OCI-LY3 (cell line): ENCODE measurements around the gene SNX25.
A peak's percentile ranks its signal among the peaks of the same experiment; 100 is the strongest.
"Not testable (repeated sequence)": the region's sequence is repeated elsewhere in the genome, so short reads cannot be mapped to it uniquely, and the experiment has no call there.

Experiments
- H2AFZ ChIP-seq: fragments of 200-600, 300-600 bp; shearing (Covaris generic); 2 replicates; pipeline ENCODE4 v1.6.0; 2014; ENCODE audit warnings: antibody characterized with exemption, low read depth, low read length
- H3K27ac ChIP-seq: fragments of 200-600, 300-600 bp; sonication (generic); 2 replicates; pipeline ENCODE4 v1.5.1; 2014; ENCODE audit warnings: mild to moderate bottlenecking, low read length, moderate library complexity, mixed read lengths
- H3K27me3 ChIP-seq: fragments of 200-600, 300-600 bp; sonication (generic); 2 replicates; pipeline ENCODE4 v1.6.1; 2014; ENCODE audit warnings: low read depth, low read length, mixed read lengths
- H3K36me3 ChIP-seq: fragments of 200-600, 300-600 bp; sonication (generic); replicated peaks from 2 replicates; pipeline ENCODE3; 2014; ENCODE audit warnings: low read depth, low read length, mixed read lengths
- H3K4me1 ChIP-seq: fragments of 300-600, 200-600 bp; sonication (generic); 2 replicates; pipeline ENCODE4 v1.6.1; 2014; ENCODE audit warnings: low read length, mixed read lengths
- H3K4me2 ChIP-seq: fragments of 200-600, 300-600 bp; sonication (generic); 2 replicates; pipeline ENCODE4 v1.6.1; 2014; ENCODE audit warnings: low read length, mixed read lengths
- H3K4me3 ChIP-seq: fragments of 300-600, 200-600 bp; sonication (generic); 2 replicates; pipeline ENCODE4 v1.5.1; 2014; ENCODE audit warnings: antibody characterized with exemption, mild to moderate bottlenecking, low read length, moderate library complexity
- H3K79me2 ChIP-seq: fragments of 300-600, 200-600 bp; shearing (Covaris generic); 2 replicates; pipeline ENCODE4 v1.6.1; 2014; ENCODE audit warnings: mild to moderate bottlenecking, low read length, mixed read lengths
- H3K9ac ChIP-seq: fragments of 300-600, 200-600 bp; shearing (Covaris generic); 2 replicates; pipeline ENCODE4 v1.6.0; 2014; ENCODE audit warnings: mild to moderate bottlenecking, low read length, moderate library complexity
- H3K9me3 ChIP-seq: fragments of 200-600, 300-600 bp; shearing (Covaris generic); 2 replicates; pipeline ENCODE4 v1.6.1; 2014; ENCODE audit warnings: low read length, mixed read lengths; ENCODE audit not compliant: insufficient read depth
- H4K20me1 ChIP-seq: fragments of 200-600, 300-600 bp; sonication (generic); 2 replicates; pipeline ENCODE4 v1.6.1; 2016; ENCODE audit warnings: low read length, mixed read lengths; ENCODE audit not compliant: insufficient read depth
- CTCF ChIP-seq: fragments of 200-600, 300-600 bp; sonication (generic); IDR thresholded peaks from 2 replicates; pipeline ENCODE4 v1.5.1; 2014; ENCODE audit warnings: antibody characterized with exemption, low read length, low read depth
- EZH2phosphoT487 ChIP-seq: fragments of 200-600 bp; shearing (Covaris generic); IDR thresholded peaks from 2 replicates; pipeline ENCODE4 v1.6.1; 2018; ENCODE audit warnings: antibody characterized with exemption, mixed run types, low read depth

SNX25 gene

GRCh38 chr4:185196437-185196836 is 13.0 kb upstream of the SNX25 start:
- Histone ChIP-seq H3K27me3 (no peaks in the 10 kb centered on the region), H4K20me1 (no peaks in the 10 kb centered on the region), H2AFZ (no peak overlapping the region), H3K4me3 (no peak overlapping the region), H3K4me2 (no peak overlapping the region), H3K4me1 (peaks cover 5% of the 10 kb centered on the region), H3K79me2 (peaks cover 31% of the 10 kb centered on the region), H3K36me3 (no peaks in the 10 kb centered on the region), H3K9ac (no peak overlapping the region), H3K9me3 (no peaks in the 10 kb centered on the region), H3K27ac (no peak overlapping the region)
- TF ChIP-seq EZH2phosphoT487 (no peak), CTCF (no peak)

- not testable (repeated sequence) for H3K9me3 ChIP-seq, H3K9ac ChIP-seq, H3K27ac ChIP-seq, H3K4me2 ChIP-seq, H3K4me3 ChIP-seq, H3K27me3 ChIP-seq, H2AFZ ChIP-seq, H3K36me3 ChIP-seq, H4K20me1 ChIP-seq
- peaks cover 44% of the 10 kb centered on the region for H3K79me2 ChIP-seq
- peaks cover 11% of the 10 kb centered on the region; the same call in 1 of the 2 replicates for H3K4me1 ChIP-seq
Observed at GRCh38 chr4:185198189-185198588, 11.2 kb upstream of the SNX25 start.

GRCh38 chr4:185201977-185202962 is 7.1 kb upstream of the SNX25 start:
- H3K27ac ChIP-seq = no peak overlapping the region
- peak overlapping the region; percentile 65 for H3K4me2 ChIP-seq
- H2AFZ ChIP-seq = no peak overlapping the region
- H3K9ac ChIP-seq = peak overlapping the region; percentile 78
- peak overlapping the region; percentile 81 for H3K4me3 ChIP-seq
- peaks cover 45% of the 10 kb centered on the region for H3K79me2 ChIP-seq
- H3K27me3 ChIP-seq = no peaks in the 10 kb centered on the region
- H3K4me1 ChIP-seq = peaks cover 22% of the 10 kb centered on the region
- H4K20me1 ChIP-seq = no peaks in the 10 kb centered on the region
- no peak for TF ChIP-seq EZH2phosphoT487
- no peak for TF ChIP-seq CTCF
- H3K9me3 ChIP-seq = no peaks in the 10 kb centered on the region
- no peaks in the 10 kb centered on the region for H3K36me3 ChIP-seq

- no peak for TF ChIP-seq EZH2phosphoT487
- TF ChIP-seq CTCF = no peak
- no peaks in the 10 kb centered on the region for H3K36me3 ChIP-seq
- peak overlapping the region; percentile 67 for H3K27ac ChIP-seq
- no peaks in the 10 kb centered on the region for H3K27me3 ChIP-seq
- no peaks in the 10 kb centered on the region for H4K20me1 ChIP-seq
- no peak overlapping the region for H2AFZ ChIP-seq
- peaks cover 42% of the 10 kb centered on the region for H3K79me2 ChIP-seq
- H3K9me3 ChIP-seq = no peaks in the 10 kb centered on the region
- H3K9ac ChIP-seq = peak overlapping the region; percentile 78
- peaks cover 22% of the 10 kb centered on the region for H3K4me1 ChIP-seq
- H3K4me3 ChIP-seq = peak overlapping the region; percentile 81
- peak overlapping the region; percentile 65 for H3K4me2 ChIP-seq
Observed at GRCh38 chr4:185202984-185203485, 6.4 kb upstream of the SNX25 start.
